Endothelial cell of umbilical vein (primary cell): Measurements from ENCODE around the gene POU6F2. TPM values are rescaled to one million over a fixed set of nuclear protein-coding genes. Genes with fewer than 3 reads are reported as not detected.

ENCODE experiments used
- BruUV-seq: library from RNA; stranded (reverse); fragments of 400-500 nt; replicated peaks from 2 replicates; lab custom pipeline; 2021; lab: Mats Ljungman, UMichigan
- CTCF ChIA-PET: fragments of 300-600, 350-600 bp; sonication (Branson Sonifier 250); formaldehyde crosslinking; loops from one replicate; lab custom pipeline; 2021; ENCODE audit warnings: antibody characterized with exemption, inconsistent platforms; lab: Charles Lee
- POLR2A ChIA-PET: fragments of 300-600, 350-600 bp; sonication (Branson Sonifier 250); formaldehyde crosslinking; loops from one replicate; lab custom pipeline; 2021; ENCODE audit warnings: antibody characterized with exemption, inconsistent platforms; lab: Charles Lee
- DNase-seq: peaks from one replicate; pipeline ENCODE4 v3.0.0-alpha.2; 2011; ENCODE audit warnings: low read depth, low spot score
- FAIRE-seq: peaks from 2 replicates; lab custom pipeline; 2011; peaks lifted over from hg19 to GRCh38; lab: Jason Lieb, UNC
- H2AFZ ChIP-seq: 2 replicates; pipeline ENCODE4 v1.6.0; 2012; ENCODE audit warnings: low read depth, low read length, control low read depth, inconsistent platforms
- H3K27ac ChIP-seq: 2 replicates; pipeline ENCODE4 v1.5.1; 2011; ENCODE audit warnings: low read depth, mild to moderate bottlenecking, control low read depth, low read length, moderate library complexity; ENCODE audit not compliant: insufficient read depth
- H3K27me3 ChIP-seq, 2 experiments: 2 replicates each; pipeline versions ENCODE4 v1.6.0 to v1.6.1; 2011; ENCODE audit warnings: low read length in 2 of 2, mixed read lengths in 1 of 2; ENCODE audit not compliant: control insufficient read depth in 2 of 2, insufficient read depth in 2 of 2
- H3K36me3 ChIP-seq, 2 experiments: 2 replicates in 1 of 2; 3 replicates in 1 of 2; pipeline ENCODE4 v1.5.1; 2011; ENCODE audit warnings: low read length in 2 of 2, mild to moderate bottlenecking in 1 of 2, moderate library complexity in 1 of 2; ENCODE audit not compliant: control insufficient read depth in 2 of 2, insufficient read depth in 2 of 2; ENCODE audit errors: extremely low read depth in 1 of 2
- H3K4me1 ChIP-seq: 3 replicates; pipeline ENCODE4 v1.5.1; 2011; ENCODE audit warnings: mild to moderate bottlenecking, low read length; ENCODE audit not compliant: control insufficient read depth, insufficient read depth; ENCODE audit errors: extremely low read depth
- H3K4me2 ChIP-seq: 2 replicates; pipeline ENCODE4 v1.6.1; 2011; ENCODE audit warnings: low read length, control low read depth, mixed read lengths; ENCODE audit not compliant: insufficient read depth
- H3K4me3 ChIP-seq, 3 experiments: fragments of 200-600 bp in 1 of 3; sonication (generic), shearing (Covaris generic) in 1 of 3; replicated peaks in 1 of 3; 2 replicates each; pipeline ENCODE4 v1.5.1; 2011 to 2016; ENCODE audit warnings: control low read depth in 3 of 3, low read length in 3 of 3, mild to moderate bottlenecking in 2 of 3, inconsistent platforms in 1 of 3, low read depth in 1 of 3, moderate library complexity in 1 of 3; ENCODE audit not compliant: insufficient read depth in 1 of 3
- H3K79me2 ChIP-seq: 2 replicates; pipeline ENCODE4 v1.6.0; 2012; ENCODE audit warnings: low read length, inconsistent platforms; ENCODE audit not compliant: control insufficient read depth, insufficient read depth
- H3K9ac ChIP-seq: replicated peaks from 2 replicates; pipeline ENCODE3; 2011; ENCODE audit warnings: low read length, control low read depth; ENCODE audit not compliant: insufficient read depth; ENCODE audit errors: extremely low read depth
- H3K9me1 ChIP-seq: replicated peaks from 3 replicates; pipeline ENCODE4 v1.6.0; 2011; ENCODE audit warnings: mild to moderate bottlenecking, low read length; ENCODE audit not compliant: control insufficient read depth, insufficient read depth; ENCODE audit errors: extremely low read depth
- H3K9me3 ChIP-seq: replicated peaks from 2 replicates; pipeline ENCODE4 v1.5.1; 2012; ENCODE audit warnings: low read length, inconsistent platforms; ENCODE audit not compliant: control insufficient read depth, insufficient read depth
- H4K20me1 ChIP-seq: replicated peaks from 2 replicates; pipeline ENCODE3; 2011; ENCODE audit warnings: mild to moderate bottlenecking, low read length; ENCODE audit not compliant: control insufficient read depth, insufficient read depth; ENCODE audit errors: extremely low read depth
- CTCF ChIP-seq, 2 donors: IDR thresholded peaks; 1 replicate in 1 of 2; 2 replicates in 1 of 2; pipeline ENCODE4 v1.5.1; 2011; ENCODE audit warnings: low read length in 2 of 2, mild to moderate bottlenecking in 2 of 2, moderate library complexity in 2 of 2, control low read depth in 1 of 2, inconsistent platforms in 1 of 2, low read depth in 1 of 2; ENCODE audit not compliant: insufficient read depth in 1 of 2; ENCODE audit errors: extremely low read depth in 1 of 2
- JUN ChIP-seq: IDR thresholded peaks from 2 replicates; pipeline ENCODE4 v1.6.1; 2011; ENCODE audit warnings: borderline replicate concordance, low read depth; ENCODE audit not compliant: insufficient read length, insufficient read depth
- MAX ChIP-seq: IDR thresholded peaks from 2 replicates; pipeline ENCODE4 v1.6.1; 2011; ENCODE audit not compliant: insufficient read depth, insufficient read length
- POLR2AphosphoS5 ChIP-seq: IDR thresholded peaks from 2 replicates; pipeline ENCODE4 v1.6.1; 2012; ENCODE audit warnings: low read depth, mild to moderate bottlenecking, control low read depth, low read length, moderate library complexity; ENCODE audit not compliant: insufficient read depth
- dilution Hi-C: fragments of 300-500 bp; cut with MboI; formaldehyde crosslinking; loops from one replicate; pipeline ENCODE4 v1.15.0; 2019; ENCODE audit warnings: low sequenced_read_pairs; ENCODE audit not compliant: extremely low pct_ligation_motif_present
- intact Hi-C: fragments of 100-400 bp; cut with micrococcal nuclease; formaldehyde crosslinking; loops from one replicate; pipeline ENCODE4 v1.10.0; 2022
- polyA plus RNA-seq, 4 experiments: library from polyadenylated mRNA; depleted of rRNA in 3 of 4; stranded (reverse) in 3 of 4; unstranded in 1 of 4; fragments of >200 nt; gene quantifications; 2 replicates each; pipeline versions ENCODE4 v1.2.1 to v1.2.3, GENCODE V29; 2011 to 2012; ENCODE audit warnings: missing spikeins in 1 of 4
- total RNA-seq: library from RNA; stranded (reverse); gene quantifications from 2 replicates; pipeline ENCODE4 v1.2.3, GENCODE V29; 2021

POU6F2 gene
- total and polyA plus RNA-seq, 2 donors (not counting 3 experiments of a cell fraction or from before 2014, with no cell fraction given): 0.29 TPM; not detected in 1

DNA sequence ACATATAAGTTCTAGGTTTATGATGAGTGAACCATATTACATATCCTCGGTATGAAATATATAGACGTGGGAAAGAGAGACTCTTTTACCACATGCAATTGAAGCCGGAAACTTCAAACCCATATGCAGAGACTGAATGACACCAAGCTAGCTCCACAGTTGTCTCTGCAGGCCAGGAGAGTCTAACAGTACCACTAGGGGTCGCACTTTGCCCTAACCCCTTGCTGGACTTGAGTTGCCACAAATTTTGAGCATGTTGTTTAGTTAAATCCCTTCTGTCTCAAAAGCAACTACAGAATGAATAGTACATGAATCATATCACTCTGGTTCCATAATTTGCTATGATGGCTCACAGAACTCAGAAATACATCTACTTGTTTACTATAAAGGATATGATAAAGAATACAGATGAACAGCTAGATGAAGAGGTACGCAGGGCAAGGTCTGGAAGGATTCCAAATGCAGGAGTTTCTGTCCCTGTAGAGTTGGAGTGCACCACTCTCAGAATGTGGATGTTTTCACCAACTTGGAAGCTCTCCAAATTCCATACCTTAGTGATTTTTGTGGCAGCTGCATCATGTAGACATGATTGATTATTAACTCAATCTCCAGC lies 476.1 kb downstream of the POU6F2 start:
- CTCF ChIA-PET: interaction anchor here (0.5 to 2.2 kb wide), 48 partner anchors 9 to 668 kb away, joined by 3 to 35 read pairs (median 4); no protein-coding TSS in a partner anchor
- no TSS peak for BruUV-seq

More for the DNA sequence above, 476.1 kb downstream of the POU6F2 start:
- Histone ChIP-seq H3K27me3 (peaks cover 6 to 7% of the 10 kb centered on the region in 2 experiments), H3K9me1 (no peaks in the 10 kb centered on the region), H2AFZ (no peak overlapping the region), H3K4me1 (no peaks in the 10 kb centered on the region), H3K27ac (no peak overlapping the region), H3K4me3 (no peak overlapping the region), H3K4me2 (no peak overlapping the region), H3K9me3 (no peaks in the 10 kb centered on the region), H3K9ac (no peak overlapping the region), H3K79me2 (no peaks in the 10 kb centered on the region), H3K36me3 (no peaks in the 10 kb centered on the region), H4K20me1 (no peaks in the 10 kb centered on the region)
- intact Hi-C loops (loop anchor here (1.0 to 5.0 kb wide), 3 partner anchors 66 to 598 kb away; no protein-coding TSS in a partner anchor), dilution Hi-C loops (no loop called here)
- POLR2A ChIA-PET: no interaction called here
- TF ChIP-seq MAX (no peak), JUN (no peak), POLR2AphosphoS5 (no peak), CTCF (IDR thresholded peaks at IDR 0.05; ENCODE audit: extremely low read depth in 1 of 2, insufficient read depth in 1 of 2, low read depth in 1 of 2, low read length in 2 of 2) (peak; percentile 84 to 90)
- FAIRE-seq: peak; percentile 82
- peak; percentile 66 for DNase-seq
